VCaP (cell line): ENCODE data around the gene ATP12A.

Source experiments
- H3K27ac ChIP-seq: fragments of 450-650 bp; 2 replicates; pipeline ENCODE4 v1.5.1; 2017
- CTCF ChIP-seq: fragments of 450-650 bp; conservative IDR thresholded peaks from 2 replicates; pipeline ENCODE4 v1.5.1; 2017; ENCODE audit warnings: mild to moderate bottlenecking, moderate library complexity

Gene ATP12A

DNA sequence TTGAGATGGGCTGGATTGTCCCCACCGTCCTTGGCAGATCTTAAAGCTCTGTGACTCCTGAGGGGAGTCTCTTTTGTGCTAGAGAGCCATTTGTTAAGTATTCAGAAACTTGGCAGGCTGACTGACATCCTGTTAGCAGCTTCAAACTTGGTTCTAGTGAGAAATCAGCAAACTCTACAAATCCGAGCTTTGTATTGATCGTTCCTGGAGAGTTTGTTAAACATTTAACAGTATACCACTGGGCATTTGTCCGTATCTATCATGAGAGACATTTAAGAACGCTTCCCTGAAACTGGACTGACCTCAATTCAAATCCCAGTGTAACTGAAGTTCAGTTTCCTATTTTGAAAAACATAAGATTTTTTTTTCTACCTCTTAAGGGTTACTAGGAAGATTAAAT, 3.1 kb downstream of the ATP12A start:
- no peak for TF ChIP-seq CTCF
- no peak overlapping the region for H3K27ac ChIP-seq

- H3K27ac ChIP-seq: no peak overlapping the region
- peak; percentile 90 for TF ChIP-seq CTCF
Measured at GRCh38 chr13:24683838-24684599, 3.8 kb downstream of the ATP12A start.

- TF ChIP-seq CTCF: no peak
- no peak overlapping the region for H3K27ac ChIP-seq
Measured at GRCh38 chr13:24684600-24684998, 4.4 kb downstream of the ATP12A start.

DNA sequence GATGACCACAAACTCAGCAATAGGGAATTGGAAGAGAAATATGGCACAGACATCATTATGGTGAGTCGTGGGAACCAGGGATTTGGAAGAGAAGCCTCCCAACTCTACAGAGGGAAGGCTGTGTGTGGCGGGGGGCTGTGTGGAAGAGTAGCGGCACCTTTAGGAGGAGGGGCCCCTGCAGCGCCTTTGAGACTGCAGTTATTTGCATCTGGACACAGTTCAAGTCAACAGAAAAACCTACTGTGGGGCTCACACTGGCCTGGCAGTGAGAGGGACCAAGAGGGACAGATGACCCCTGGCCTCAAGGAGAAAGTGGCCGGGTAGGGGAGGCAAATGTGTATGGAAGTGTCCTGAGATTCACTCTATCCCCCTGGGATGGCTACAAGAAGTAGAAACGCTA, 5.1 kb downstream of the ATP12A start:
- no peak overlapping the region for H3K27ac ChIP-seq
- no peak for TF ChIP-seq CTCF

DNA sequence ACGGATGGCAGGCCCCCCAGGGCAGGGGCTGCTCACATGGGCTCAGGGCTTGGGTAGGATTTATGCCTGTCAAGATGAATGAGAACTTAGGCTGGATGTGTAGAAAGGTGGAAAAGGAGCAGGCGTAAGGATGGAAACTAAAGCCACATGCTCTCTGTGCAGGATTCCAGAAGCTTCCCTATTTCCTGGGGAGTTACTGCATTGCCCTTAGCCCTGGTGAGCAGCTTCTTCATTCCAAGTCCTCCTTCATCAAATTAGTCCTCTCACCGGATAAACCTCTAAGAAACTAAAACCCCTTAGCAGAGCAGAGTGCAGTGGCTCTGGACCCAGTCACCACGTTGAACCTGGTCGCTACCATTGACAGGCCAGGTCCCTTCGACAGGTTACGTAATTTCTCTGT, 7.4 kb downstream of the ATP12A start:
- no peak overlapping the region for H3K27ac ChIP-seq
- TF ChIP-seq CTCF: no peak

- no peak overlapping the region for H3K27ac ChIP-seq
- TF ChIP-seq CTCF: no peak
Measured at GRCh38 chr13:24688111-24688510, 7.9 kb downstream of the ATP12A start.

GRCh38 chr13:24688950-24689349, 8.7 kb downstream of the ATP12A start:
- TF ChIP-seq CTCF: no peak

More at GRCh38 chr13:24688950-24689349, 8.7 kb downstream of the ATP12A start:
- H3K27ac ChIP-seq: no peak overlapping the region
